Erythroblast (primary cell): ENCODE measurements around the gene PPFIA4.

ENCODE experiments used
- GATA1 ChIP-seq: IDR thresholded peaks from 2 replicates; pipeline ENCODE4 v1.6.1; 2011; ENCODE audit warnings: low read depth, mild to moderate bottlenecking, control low read depth, low read length, moderate library complexity
- POLR2A ChIP-seq: IDR thresholded peaks from 2 replicates; pipeline ENCODE4 v1.6.1; 2011; ENCODE audit warnings: mild to moderate bottlenecking, low read length

GRCh38 chr1:203077367-203077766, 51.1 kb downstream of the PPFIA4 start:
- TF ChIP-seq POLR2A (no peak), GATA1 (no peak)
